NCI-H226 (cell line): ENCODE measurements around the gene NKG7.

Source experiments
- DNase-seq: peaks from one replicate; pipeline ENCODE4 v3.0.0-alpha.2; 2015

Gene NKG7

GRCh38 chr19:51389143-51389542 lies 16.7 kb upstream of the NKG7 start:
- no peak for DNase-seq

- DNase-seq, result no peak
These were observed 15.5 kb upstream of the NKG7 start, which contains the start of gene LIM2 for GRCh38 chr19:51387924-51388389. Gene LIM2 (minus strand): TSS chr19:51387974. CDS start chr19:51387443, 531 bp downstream.

GRCh38 chr19:51386882-51387520 lies 14.5 kb upstream of the NKG7 start:
- no peak for DNase-seq

- DNase-seq, result no peak
These were observed 9.6 kb upstream of the NKG7 start for GRCh38 chr19:51382004-51382403.

- no peak for DNase-seq
These were observed 7.9 kb upstream of the NKG7 start for GRCh38 chr19:51380379-51380778.

GRCh38 chr19:51377422-51377821 lies 5.0 kb upstream of the NKG7 start:
- no peak for DNase-seq

GRCh38 chr19:51375504-51376221 lies 3.2 kb upstream of the NKG7 start:
- no peak for DNase-seq

GRCh38 chr19:51372021-51372648 lies 319 bp downstream of the NKG7 start:
- DNase-seq, result no peak

- no peak for DNase-seq
These were observed 1.2 kb downstream of the NKG7 start for GRCh38 chr19:51371186-51371690.

- DNase-seq, result no peak
These were observed 2.2 kb downstream of the NKG7 start for GRCh38 chr19:51370230-51370629.

GRCh38 chr19:51368366-51369282 lies 3.8 kb downstream of the NKG7 start, which contains the start of gene CLDND2:
Gene CLDND2 (minus strand): TSS chr19:51369003. CDS start chr19:51368577, 426 bp downstream.
- no peak for DNase-seq

GRCh38 chr19:51367565-51368365 lies 4.7 kb downstream of the NKG7 start:
- DNase-seq, result peak; percentile 97

- no peak for DNase-seq
These were observed 5.2 kb downstream of the NKG7 start for GRCh38 chr19:51367255-51367564.

- DNase-seq, result peak; percentile 99
These were observed 5.8 kb downstream of the NKG7 start for GRCh38 chr19:51366389-51367254.

GRCh38 chr19:51365965-51366388 lies 6.5 kb downstream of the NKG7 start, which contains the start of gene ETFB:
Gene ETFB (minus strand): TSS chr19:51366388. CDS start chr19:51366326, 62 bp downstream.
- DNase-seq, result no peak

- DNase-seq, result no peak
These were observed 7.1 kb downstream of the NKG7 start for GRCh38 chr19:51365211-51365964.

- no peak for DNase-seq
These were observed 8.0 kb downstream of the NKG7 start for GRCh38 chr19:51364200-51365106.

- DNase-seq, result no peak
These were observed 11.2 kb downstream of the NKG7 start for GRCh38 chr19:51361239-51361638.

- DNase-seq, result peak; percentile 82
These were observed 13.2 kb downstream of the NKG7 start for GRCh38 chr19:51359294-51359693.
